ENCODE measurements around the gene JAK1.

The JAK1 gene

DNA sequence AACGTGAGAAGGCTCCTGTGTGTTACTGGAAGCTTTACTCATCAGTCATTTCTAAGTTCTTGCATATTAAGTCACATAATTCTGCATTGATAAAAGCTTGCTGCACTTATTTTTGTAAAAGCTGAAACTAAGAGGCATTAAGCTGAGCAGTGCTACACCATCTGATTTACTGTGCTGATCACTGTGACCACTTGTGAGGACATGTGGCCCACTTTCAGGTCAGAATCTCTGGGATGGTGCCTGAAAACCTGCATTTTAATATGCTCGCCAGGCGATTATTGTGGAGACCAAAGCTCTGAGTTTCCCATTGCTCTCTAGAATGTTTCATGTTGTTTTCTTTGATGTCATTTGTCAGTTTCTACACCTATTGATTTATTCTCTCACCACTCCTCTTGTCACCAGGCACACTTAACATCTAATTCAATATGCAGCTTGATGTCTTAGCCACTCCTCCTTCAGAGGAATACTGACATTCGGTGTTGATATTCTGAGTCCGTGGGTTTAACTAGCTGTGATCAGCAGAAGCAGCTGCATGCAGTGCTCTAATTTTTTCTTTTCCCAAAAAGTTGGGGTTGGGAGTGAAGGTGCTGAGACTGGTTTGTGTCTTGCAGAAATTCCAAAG, 136.2 kb downstream of the JAK1 start (continued):
- TF ChIP-seq, protein P1, sequence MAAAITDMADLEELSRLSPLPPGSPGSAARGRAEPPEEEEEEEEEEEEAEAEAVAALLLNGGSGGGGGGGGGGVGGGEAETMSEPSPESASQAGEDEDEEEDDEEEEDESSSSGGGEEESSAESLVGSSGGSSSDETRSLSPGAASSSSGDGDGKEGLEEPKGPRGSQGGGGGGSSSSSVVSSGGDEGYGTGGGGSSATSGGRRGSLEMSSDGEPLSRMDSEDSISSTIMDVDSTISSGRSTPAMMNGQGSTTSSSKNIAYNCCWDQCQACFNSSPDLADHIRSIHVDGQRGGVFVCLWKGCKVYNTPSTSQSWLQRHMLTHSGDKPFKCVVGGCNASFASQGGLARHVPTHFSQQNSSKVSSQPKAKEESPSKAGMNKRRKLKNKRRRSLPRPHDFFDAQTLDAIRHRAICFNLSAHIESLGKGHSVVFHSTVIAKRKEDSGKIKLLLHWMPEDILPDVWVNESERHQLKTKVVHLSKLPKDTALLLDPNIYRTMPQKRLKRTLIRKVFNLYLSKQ (tag by site-specific recombination; IDR thresholded peaks at IDR 0.05; ENCODE audit: borderline replicate concordance) = no peak
- no peak for TF ChIP-seq SCRT2 (tag by site-specific recombination; IDR thresholded peaks at IDR 0.05)
- TF ChIP-seq ZNF146 (tag by site-specific recombination; IDR thresholded peaks at IDR 0.05) = no peak

DNA sequence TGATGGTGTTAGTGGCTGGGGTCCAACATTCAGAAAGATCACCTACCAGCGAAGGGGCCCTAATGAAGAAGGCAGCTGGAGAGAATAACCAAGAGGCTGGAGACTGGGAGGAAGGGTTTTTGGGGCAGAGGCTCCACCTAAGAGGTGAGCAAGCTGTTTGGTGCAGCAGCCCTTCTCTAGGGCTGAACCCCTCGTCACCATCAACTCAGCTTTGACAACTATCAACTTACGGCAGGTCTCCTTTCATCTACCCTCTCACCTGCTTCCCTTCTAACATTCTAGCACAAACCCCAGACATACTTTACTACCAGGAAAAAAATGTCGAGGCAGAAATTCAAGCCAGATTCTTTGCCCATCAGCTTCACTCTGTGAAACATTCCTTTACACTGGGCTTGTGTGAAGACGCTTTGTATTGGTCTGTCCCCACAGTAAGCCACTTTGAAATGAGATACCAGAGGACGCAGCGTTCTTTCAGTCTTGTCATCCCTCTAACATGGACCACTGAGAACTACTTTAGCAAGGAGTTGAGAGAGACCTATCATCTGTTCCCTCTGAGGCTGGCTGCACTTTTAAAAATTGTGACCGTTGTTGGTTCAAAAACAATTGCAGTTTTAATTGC, 136.8 kb downstream of the JAK1 start:
- TF ChIP-seq ZEB2 (tag by site-specific recombination; IDR thresholded peaks at IDR 0.05) = no peak
- TF ChIP-seq ZNF155 (tag by site-specific recombination; IDR thresholded peaks at IDR 0.05) = no peak
- no peak for TF ChIP-seq ZNF561 (tag by site-specific recombination; IDR thresholded peaks at IDR 0.05; ENCODE audit: borderline replicate concordance)
- no peak for TF ChIP-seq ZNF549 (tag by site-specific recombination; IDR thresholded peaks at IDR 0.05)
- TF ChIP-seq, protein P2, sequence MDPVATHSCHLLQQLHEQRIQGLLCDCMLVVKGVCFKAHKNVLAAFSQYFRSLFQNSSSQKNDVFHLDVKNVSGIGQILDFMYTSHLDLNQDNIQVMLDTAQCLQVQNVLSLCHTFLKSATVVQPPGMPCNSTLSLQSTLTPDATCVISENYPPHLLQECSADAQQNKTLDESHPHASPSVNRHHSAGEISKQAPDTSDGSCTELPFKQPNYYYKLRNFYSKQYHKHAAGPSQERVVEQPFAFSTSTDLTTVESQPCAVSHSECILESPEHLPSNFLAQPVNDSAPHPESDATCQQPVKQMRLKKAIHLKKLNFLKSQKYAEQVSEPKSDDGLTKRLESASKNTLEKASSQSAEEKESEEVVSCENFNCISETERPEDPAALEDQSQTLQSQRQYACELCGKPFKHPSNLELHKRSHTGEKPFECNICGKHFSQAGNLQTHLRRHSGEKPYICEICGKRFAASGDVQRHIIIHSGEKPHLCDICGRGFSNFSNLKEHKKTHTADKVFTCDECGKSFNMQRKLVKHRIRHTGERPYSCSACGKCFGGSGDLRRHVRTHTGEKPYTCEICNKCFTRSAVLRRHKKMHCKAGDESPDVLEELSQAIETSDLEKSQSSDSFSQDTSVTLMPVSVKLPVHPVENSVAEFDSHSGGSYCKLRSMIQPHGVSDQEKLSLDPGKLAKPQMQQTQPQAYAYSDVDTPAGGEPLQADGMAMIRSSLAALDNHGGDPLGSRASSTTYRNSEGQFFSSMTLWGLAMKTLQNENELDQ (tag by site-specific recombination; IDR thresholded peaks at IDR 0.05; ENCODE audit: low read depth) = no peak
- TF ChIP-seq ZNF791 (tag by site-specific recombination; IDR thresholded peaks at IDR 0.05) = no peak
- no peak for TF ChIP-seq ZFP3 (tag by site-specific recombination; IDR thresholded peaks at IDR 0.05; ENCODE audit: low read depth)
- no peak for TF ChIP-seq MYNN (tag by site-specific recombination; IDR thresholded peaks at IDR 0.05; ENCODE audit: borderline replicate concordance)
- TF ChIP-seq KLF10 (tag by site-specific recombination; IDR thresholded peaks at IDR 0.05) = no peak
- no peak for TF ChIP-seq ZNF184 (tag by site-specific recombination; IDR thresholded peaks at IDR 0.05)
- no peak for TF ChIP-seq ZNF555 (tag by site-specific recombination; conservative IDR thresholded peaks at IDR 0.05)
- no peak for TF ChIP-seq MEIS1 (CRISPR knock-in tag; IDR thresholded peaks at IDR 0.05; ENCODE audit: borderline replicate concordance)
- no peak for TF ChIP-seq ZNF248 (tag by site-specific recombination; IDR thresholded peaks at IDR 0.05)
- no peak for TF ChIP-seq ZNF10 (tag by site-specific recombination; IDR thresholded peaks at IDR 0.05)
- Histone ChIP-seq H3K4me1 (ENCODE audit: control insufficient read depth, insufficient read depth, low read length) (no peaks in the 10 kb centered on the region), H3K4me3 (ENCODE audit: low read depth, low read length) (no peak overlapping the region), H3K36me3 (ENCODE audit: control insufficient read depth in 2 of 2, insufficient read depth in 1 of 2, low read length in 2 of 2) (peaks cover 3 to 59% of the 10 kb centered on the region in 2 experiments; a peak in 2 of 3 replicates), H3K27ac (ENCODE audit: extremely low read depth, low read depth, low read length) (no peak overlapping the region), H3K9me3 (ENCODE audit: control insufficient read depth, insufficient read depth, low read depth, low read length) (no peaks in the 10 kb centered on the region)
- POLR2A ChIA-PET = no interaction called here
- CTCF ChIA-PET = interaction anchor here (1.4 kb wide), 1 partner anchor 246 kb away, joined by 4 read pairs; no protein-coding TSS in a partner anchor

DNA sequence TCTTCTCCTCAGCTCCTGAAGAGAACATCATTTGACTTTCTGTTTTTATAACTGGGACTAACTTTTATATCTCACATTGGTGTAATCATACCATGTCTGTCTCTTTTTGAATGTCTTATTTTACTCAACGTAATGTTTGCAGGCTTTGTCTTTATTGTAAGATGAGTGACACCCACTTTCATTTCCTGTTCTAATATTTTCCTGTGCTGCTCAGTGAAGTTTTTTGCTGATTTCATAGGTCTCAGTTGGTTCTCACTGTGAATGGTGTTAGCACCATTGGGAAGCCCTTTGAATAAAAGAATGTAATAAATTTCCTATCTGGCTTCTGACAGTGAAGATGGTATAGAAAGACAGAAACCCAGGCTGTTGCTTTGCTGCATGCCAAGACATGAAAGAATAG, 137.5 kb downstream of the JAK1 start:
- TF ChIP-seq, protein P1 (tag by site-specific recombination; IDR thresholded peaks at IDR 0.05; ENCODE audit: borderline replicate concordance) = no peak
- no peak for TF ChIP-seq ZNF341 (tag by site-specific recombination; IDR thresholded peaks at IDR 0.05; ENCODE audit: low read depth)
- TF ChIP-seq OVOL3 (tag by site-specific recombination; IDR thresholded peaks at IDR 0.05) = no peak
- no peak for TF ChIP-seq HOXC10 (CRISPR knock-in tag; IDR thresholded peaks at IDR 0.05)
- no peak for TF ChIP-seq ZNF10 (tag by site-specific recombination; IDR thresholded peaks at IDR 0.05)
- TF ChIP-seq ZBTB1 (tag by site-specific recombination; IDR thresholded peaks at IDR 0.05) = no peak
- TF ChIP-seq OSR2 (tag by site-specific recombination; IDR thresholded peaks at IDR 0.05) = no peak

More for the DNA sequence above, 137.5 kb downstream of the JAK1 start:
- Histone ChIP-seq H3K27ac (ENCODE audit: extremely low read depth, low read depth, low read length) (no peak overlapping the region), H3K9me3 (ENCODE audit: control insufficient read depth, insufficient read depth, low read depth, low read length) (no peaks in the 10 kb centered on the region), H3K36me3 (ENCODE audit: control insufficient read depth in 2 of 2, insufficient read depth in 1 of 2, low read length in 2 of 2) (peaks cover 3 to 52% of the 10 kb centered on the region in 2 experiments; a peak in 2 of 3 replicates), H3K4me3 (ENCODE audit: low read depth, low read length) (no peak overlapping the region), H3K4me1 (ENCODE audit: control insufficient read depth, insufficient read depth, low read length) (no peaks in the 10 kb centered on the region)
- ChIA-PET POLR2A (no interaction called here), CTCF (no interaction called here)

Measured in HEK293 (cell line).